ENCODE results near the gene RAB36.

- TF ChIP-seq, protein P1, sequence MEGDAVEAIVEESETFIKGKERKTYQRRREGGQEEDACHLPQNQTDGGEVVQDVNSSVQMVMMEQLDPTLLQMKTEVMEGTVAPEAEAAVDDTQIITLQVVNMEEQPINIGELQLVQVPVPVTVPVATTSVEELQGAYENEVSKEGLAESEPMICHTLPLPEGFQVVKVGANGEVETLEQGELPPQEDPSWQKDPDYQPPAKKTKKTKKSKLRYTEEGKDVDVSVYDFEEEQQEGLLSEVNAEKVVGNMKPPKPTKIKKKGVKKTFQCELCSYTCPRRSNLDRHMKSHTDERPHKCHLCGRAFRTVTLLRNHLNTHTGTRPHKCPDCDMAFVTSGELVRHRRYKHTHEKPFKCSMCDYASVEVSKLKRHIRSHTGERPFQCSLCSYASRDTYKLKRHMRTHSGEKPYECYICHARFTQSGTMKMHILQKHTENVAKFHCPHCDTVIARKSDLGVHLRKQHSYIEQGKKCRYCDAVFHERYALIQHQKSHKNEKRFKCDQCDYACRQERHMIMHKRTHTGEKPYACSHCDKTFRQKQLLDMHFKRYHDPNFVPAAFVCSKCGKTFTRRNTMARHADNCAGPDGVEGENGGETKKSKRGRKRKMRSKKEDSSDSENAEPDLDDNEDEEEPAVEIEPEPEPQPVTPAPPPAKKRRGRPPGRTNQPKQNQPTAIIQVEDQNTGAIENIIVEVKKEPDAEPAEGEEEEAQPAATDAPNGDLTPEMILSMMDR (IDR thresholded peaks at IDR 0.05), result no peak
- TF ChIP-seq JUN (IDR thresholded peaks at IDR 0.05), result no peak
- no peak for TF ChIP-seq RNF2 (IDR thresholded peaks at IDR 0.05; ENCODE audit: borderline replicate concordance, low read depth)
- TF ChIP-seq SREBF2 (IDR thresholded peaks at IDR 0.05), result no peak
- TF ChIP-seq, protein P2, sequence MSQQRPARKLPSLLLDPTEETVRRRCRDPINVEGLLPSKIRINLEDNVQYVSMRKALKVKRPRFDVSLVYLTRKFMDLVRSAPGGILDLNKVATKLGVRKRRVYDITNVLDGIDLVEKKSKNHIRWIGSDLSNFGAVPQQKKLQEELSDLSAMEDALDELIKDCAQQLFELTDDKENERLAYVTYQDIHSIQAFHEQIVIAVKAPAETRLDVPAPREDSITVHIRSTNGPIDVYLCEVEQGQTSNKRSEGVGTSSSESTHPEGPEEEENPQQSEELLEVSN (IDR thresholded peaks at IDR 0.05; ENCODE audit: borderline replicate concordance, low read depth), result no peak
- no peak for TF ChIP-seq POLR2AphosphoS2 (conservative IDR thresholded peaks at IDR 0.05; ENCODE audit: low read length)
- TF ChIP-seq MAFK (IDR thresholded peaks at IDR 0.05; ENCODE audit: partially characterized antibody), result no peak
- TF ChIP-seq MAX (IDR thresholded peaks at IDR 0.05), result no peak
- no peak for TF ChIP-seq ESRRA (IDR thresholded peaks at IDR 0.05; ENCODE audit: borderline replicate concordance, low read length)
- no peak for TF ChIP-seq HEYL (CRISPR knock-in tag; IDR thresholded peaks at IDR 0.05)
- no peak for TF ChIP-seq ATOH8 (CRISPR knock-in tag; IDR thresholded peaks at IDR 0.05; ENCODE audit: low read depth)
- TF ChIP-seq, protein P3, sequence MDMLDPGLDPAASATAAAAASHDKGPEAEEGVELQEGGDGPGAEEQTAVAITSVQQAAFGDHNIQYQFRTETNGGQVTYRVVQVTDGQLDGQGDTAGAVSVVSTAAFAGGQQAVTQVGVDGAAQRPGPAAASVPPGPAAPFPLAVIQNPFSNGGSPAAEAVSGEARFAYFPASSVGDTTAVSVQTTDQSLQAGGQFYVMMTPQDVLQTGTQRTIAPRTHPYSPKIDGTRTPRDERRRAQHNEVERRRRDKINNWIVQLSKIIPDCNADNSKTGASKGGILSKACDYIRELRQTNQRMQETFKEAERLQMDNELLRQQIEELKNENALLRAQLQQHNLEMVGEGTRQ (IDR thresholded peaks at IDR 0.05), result no peak
Measured at GRCh38 chr22:23158516-23159290, 13.4 kb downstream of the RAB36 start.
